Measurements from ENCODE around the gene LRRC74A. TPM values are rescaled to one million over a fixed set of nuclear protein-coding genes. Genes with fewer than 3 reads are reported as not detected.

LRRC74A gene
- total and polyA plus RNA-seq, 10 of the 15 experiments (the other 5 are each of a cell fraction or from before 2014, with no cell fraction given): not detected

- no peak for TF ChIP-seq IRF5 (IDR thresholded peaks at IDR 0.05; ENCODE audit: borderline replicate concordance)
- TF ChIP-seq CTCF (IDR thresholded peaks at IDR 0.05 in 2 of 3, conservative IDR thresholded peaks at IDR 0.05 in 1 of 3; ENCODE audit: control insufficient read depth in 2 of 3, extremely low read depth in 1 of 3, insufficient read depth in 1 of 3, low read depth in 3 of 3, low read length in 3 of 3): peak; percentile 90 to 94 (median 92)
- TF ChIP-seq E2F4 (IDR thresholded peaks at IDR 0.05; ENCODE audit: low read depth, low read length): no peak
- no peak for TF ChIP-seq NR2F1 (conservative IDR thresholded peaks at IDR 0.05)
- TF ChIP-seq ZBTB4 (CRISPR knock-in tag; IDR thresholded peaks at IDR 0.05): no peak
- TF ChIP-seq POU2F2 (IDR thresholded peaks at IDR 0.05; ENCODE audit: borderline replicate concordance, low read depth, low read length): peak; percentile 30; the same call in 1 of the 3 replicates
- TF ChIP-seq JUND (IDR thresholded peaks at IDR 0.05; ENCODE audit: low read depth, low read length): no peak
These were observed 49.9 kb downstream of the LRRC74A start (continued) for GRCh38 chr14:76876076-76876475.
